ENCODE measurements around the gene RAPGEF6.

- TF ChIP-seq CTCF (IDR thresholded peaks at IDR 0.05) (no peak), POLR2A (IDR thresholded peaks at IDR 0.05) (no peak)
Observed at GRCh38 chr5:131389096-131389868, 245.7 kb downstream of the RAPGEF6 start.

All from right lobe of liver (tissue), 4 donors.